Vagina (tissue), 2 donors: ENCODE data around the gene STOX2. TPM values are rescaled to one million over a fixed set of nuclear protein-coding genes. Genes with fewer than 3 reads are reported as not detected.
A peak's percentile ranks its signal among the peaks of the same experiment; 100 is the strongest.

Source experiments
- DNase-seq, 2 donors: peaks; one replicate each; pipeline ENCODE4 v3.0.0-alpha.2; 2017; ENCODE audit errors: extremely low spot score in 2 of 2
- H3K27ac ChIP-seq: fragments of 200-600 bp; sonication (generic); one replicate; pipeline ENCODE4 v1.5.1; 2019
- H3K27me3 ChIP-seq: fragments of 200-600 bp; sonication (generic); one replicate; pipeline ENCODE4 v1.5.1; 2019
- H3K36me3 ChIP-seq, 2 donors: fragments of 200-600 bp; sonication (generic); one replicate each; pipeline ENCODE4 v1.5.1; 2017 to 2019
- H3K4me1 ChIP-seq: fragments of 200-600 bp; sonication (generic); one replicate; pipeline ENCODE4 v1.5.1; 2019
- H3K4me3 ChIP-seq, 2 donors: fragments of 200-600 bp; sonication (generic); 1 replicate in 1 of 2; 2 replicates in 1 of 2; pipeline ENCODE4 v1.5.1; 2016 to 2019
- H3K9me3 ChIP-seq: fragments of 200-600 bp; sonication (generic); one replicate; pipeline ENCODE4 v1.5.1; 2019
- POLR2A ChIP-seq, 2 donors: fragments of 450-650 bp; IDR thresholded peaks; one replicate each; pipeline ENCODE4 v1.6.1; 2017; ENCODE audit warnings: antibody characterized with exemption in 2 of 2, mild to moderate bottlenecking in 2 of 2, moderate library complexity in 2 of 2
- POLR2AphosphoS5 ChIP-seq, 2 donors: sonication (generic); formaldehyde crosslinking; IDR thresholded peaks; one replicate each; pipeline ENCODE4 v1.9.0; 2017; ENCODE audit warnings: antibody characterized with exemption in 2 of 2, mild to moderate bottlenecking in 2 of 2, low read depth in 1 of 2; ENCODE audit not compliant: insufficient read depth in 1 of 2
- intact Hi-C: fragments of 100-400 bp; cut with DNase I; formaldehyde crosslinking; loops from one replicate; pipeline ENCODE4 v1.15.1; 2023
- total RNA-seq: library from RNA; depleted of rRNA; stranded (reverse); fragments of >200 nt; gene quantifications from one replicate; pipeline ENCODE4 v1.2.3, GENCODE V29; 2016
- TF ChIP-seq, protein P1 (sequence below), 3 experiments: fragments of 450-650 bp in 2 of 3; fragments of 200-600 bp in 1 of 3; sonication (generic) in 1 of 3; IDR thresholded peaks; one replicate each; pipeline ENCODE4 v1.5.1; 2017 to 2019; ENCODE audit warnings: antibody characterized with exemption in 3 of 3, mild to moderate bottlenecking in 2 of 3, moderate library complexity in 2 of 3

The STOX2 gene, protein sequence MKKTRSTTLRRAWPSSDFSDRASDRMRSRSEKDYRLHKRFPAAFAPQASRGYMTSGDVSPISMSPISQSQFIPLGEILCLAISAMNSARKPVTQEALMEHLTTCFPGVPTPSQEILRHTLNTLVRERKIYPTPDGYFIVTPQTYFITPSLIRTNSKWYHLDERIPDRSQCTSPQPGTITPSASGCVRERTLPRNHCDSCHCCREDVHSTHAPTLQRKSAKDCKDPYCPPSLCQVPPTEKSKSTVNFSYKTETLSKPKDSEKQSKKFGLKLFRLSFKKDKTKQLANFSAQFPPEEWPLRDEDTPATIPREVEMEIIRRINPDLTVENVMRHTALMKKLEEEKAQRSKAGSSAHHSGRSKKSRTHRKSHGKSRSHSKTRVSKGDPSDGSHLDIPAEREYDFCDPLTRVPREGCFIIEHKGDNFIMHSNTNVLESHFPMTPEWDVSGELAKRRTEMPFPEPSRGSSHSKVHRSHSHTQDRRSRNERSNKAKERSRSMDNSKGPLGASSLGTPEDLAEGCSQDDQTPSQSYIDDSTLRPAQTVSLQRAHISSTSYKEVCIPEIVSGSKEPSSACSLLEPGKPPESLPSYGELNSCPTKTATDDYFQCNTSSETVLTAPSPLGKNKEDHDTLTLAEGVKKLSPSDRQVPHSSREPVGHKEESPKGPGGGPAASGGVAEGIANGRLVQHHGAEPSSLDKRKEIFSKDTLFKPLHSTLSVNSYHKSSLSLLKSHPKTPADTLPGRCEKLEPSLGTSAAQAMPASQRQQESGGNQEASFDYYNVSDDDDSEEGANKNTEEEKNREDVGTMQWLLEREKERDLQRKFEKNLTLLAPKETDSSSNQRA (N-terminal part only)
- 11.5 TPM for total RNA-seq

DNA sequence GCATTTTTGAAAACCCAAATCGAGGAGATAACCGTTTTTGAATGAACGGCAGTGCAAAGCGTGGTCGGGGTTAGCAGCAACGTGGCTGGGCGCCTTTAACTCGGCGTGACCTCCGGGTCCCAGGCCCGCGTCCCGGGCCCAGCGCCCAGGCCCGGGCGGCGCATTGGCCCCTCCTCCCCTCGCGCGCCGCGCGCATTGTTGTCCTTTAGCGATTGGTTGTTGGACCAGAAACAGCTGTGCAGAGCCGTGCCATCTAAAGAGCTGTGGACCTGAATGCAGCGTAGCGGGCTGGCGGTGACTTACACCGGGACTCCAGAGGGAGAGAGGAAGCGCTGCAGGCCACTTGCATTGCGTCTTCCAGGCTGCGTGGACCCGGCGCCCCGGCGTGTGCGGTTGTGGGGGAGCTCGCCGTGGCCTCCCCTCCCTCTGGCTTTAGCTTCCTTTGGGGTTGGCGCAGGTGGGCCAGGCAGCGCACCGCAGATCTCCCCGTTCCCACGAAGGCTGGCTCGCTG is at the start of gene STOX2:
TSS of gene STOX2 (plus strand) at position 227 of the 512 bp plus-strand sequence. CDS start 1,484 bp downstream, outside the sequence.
- Histone ChIP-seq H3K36me3 (no peaks in the 10 kb centered on the region), H3K9me3 (no peaks in the 10 kb centered on the region), H3K4me1 (peaks cover 25% of the 10 kb centered on the region), H3K27me3 (no peaks in the 10 kb centered on the region), H3K27ac (peak within 1 kb of the TSS; percentile 52), H3K4me3 (peak within 1 kb of the TSS; percentile 58 to 73)
- intact Hi-C loops: no loop called here
- peak in 1 of 2 donors; percentile 84 for DNase-seq
- TF ChIP-seq POLR2A (IDR thresholded peaks at IDR 0.05) (no peak), POLR2AphosphoS5 (IDR thresholded peaks at IDR 0.05; ENCODE audit: insufficient read depth in 1 of 2, low read depth in 1 of 2) (peak in 1 of 2 donors; percentile 42)
- TF ChIP-seq, protein P1, sequence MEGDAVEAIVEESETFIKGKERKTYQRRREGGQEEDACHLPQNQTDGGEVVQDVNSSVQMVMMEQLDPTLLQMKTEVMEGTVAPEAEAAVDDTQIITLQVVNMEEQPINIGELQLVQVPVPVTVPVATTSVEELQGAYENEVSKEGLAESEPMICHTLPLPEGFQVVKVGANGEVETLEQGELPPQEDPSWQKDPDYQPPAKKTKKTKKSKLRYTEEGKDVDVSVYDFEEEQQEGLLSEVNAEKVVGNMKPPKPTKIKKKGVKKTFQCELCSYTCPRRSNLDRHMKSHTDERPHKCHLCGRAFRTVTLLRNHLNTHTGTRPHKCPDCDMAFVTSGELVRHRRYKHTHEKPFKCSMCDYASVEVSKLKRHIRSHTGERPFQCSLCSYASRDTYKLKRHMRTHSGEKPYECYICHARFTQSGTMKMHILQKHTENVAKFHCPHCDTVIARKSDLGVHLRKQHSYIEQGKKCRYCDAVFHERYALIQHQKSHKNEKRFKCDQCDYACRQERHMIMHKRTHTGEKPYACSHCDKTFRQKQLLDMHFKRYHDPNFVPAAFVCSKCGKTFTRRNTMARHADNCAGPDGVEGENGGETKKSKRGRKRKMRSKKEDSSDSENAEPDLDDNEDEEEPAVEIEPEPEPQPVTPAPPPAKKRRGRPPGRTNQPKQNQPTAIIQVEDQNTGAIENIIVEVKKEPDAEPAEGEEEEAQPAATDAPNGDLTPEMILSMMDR (IDR thresholded peaks at IDR 0.05): no peak

DNA sequence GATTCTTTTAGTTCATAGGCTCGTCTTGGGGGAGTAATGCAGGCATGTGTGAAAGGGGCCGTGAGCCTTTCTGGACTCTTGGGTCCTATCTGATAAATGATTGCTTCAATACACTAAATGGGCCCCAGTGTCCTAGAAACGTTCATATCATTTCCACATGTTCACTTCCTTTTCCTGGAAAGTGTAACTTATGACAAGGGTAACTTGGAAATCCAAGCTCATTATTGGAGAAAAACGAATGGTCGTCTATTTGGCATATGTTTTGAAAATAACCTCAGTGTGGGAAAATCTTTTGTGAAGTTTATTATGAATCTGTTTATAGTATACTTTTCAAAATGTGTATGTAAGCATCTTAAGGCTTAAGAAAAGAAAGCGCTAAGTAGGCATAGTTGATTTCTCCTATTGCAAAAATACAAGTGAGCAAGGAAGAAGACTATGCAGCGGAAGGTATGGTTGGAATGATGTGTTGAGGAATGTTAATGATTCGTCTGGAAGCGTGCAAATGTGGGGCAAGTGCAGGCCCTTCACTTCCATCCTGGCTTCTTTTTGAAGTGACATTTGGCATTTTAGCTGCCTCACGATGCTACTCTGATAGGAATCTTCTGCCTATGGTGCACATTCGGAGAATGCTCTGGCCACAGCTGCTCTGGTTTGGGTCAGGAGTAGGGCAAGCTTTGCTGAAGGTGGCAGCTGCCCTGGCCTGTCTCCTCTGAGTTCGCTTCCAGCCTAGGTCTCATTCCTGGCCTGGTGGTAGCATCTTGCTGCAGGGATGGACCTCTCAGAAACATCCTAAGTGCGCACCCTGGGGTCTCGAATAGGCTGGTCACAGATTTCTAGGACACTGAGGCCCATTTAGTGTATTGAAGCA is 49.5 kb upstream of the STOX2 start:
- no peak for DNase-seq
- no peak for TF ChIP-seq POLR2AphosphoS5 (IDR thresholded peaks at IDR 0.05; ENCODE audit: insufficient read depth in 1 of 2, low read depth in 1 of 2)
- TF ChIP-seq, protein P1 (IDR thresholded peaks at IDR 0.05): no peak
- TF ChIP-seq POLR2A (IDR thresholded peaks at IDR 0.05): no peak
- H3K27ac ChIP-seq: no peak overlapping the region
- H3K9me3 ChIP-seq: no peaks in the 10 kb centered on the region
- intact Hi-C loops: no loop called here
- no peaks in the 10 kb centered on the region for H3K27me3 ChIP-seq
- H3K36me3 ChIP-seq: no peaks in the 10 kb centered on the region
- no peaks in the 10 kb centered on the region for H3K4me1 ChIP-seq
- no peak overlapping the region for H3K4me3 ChIP-seq

DNA sequence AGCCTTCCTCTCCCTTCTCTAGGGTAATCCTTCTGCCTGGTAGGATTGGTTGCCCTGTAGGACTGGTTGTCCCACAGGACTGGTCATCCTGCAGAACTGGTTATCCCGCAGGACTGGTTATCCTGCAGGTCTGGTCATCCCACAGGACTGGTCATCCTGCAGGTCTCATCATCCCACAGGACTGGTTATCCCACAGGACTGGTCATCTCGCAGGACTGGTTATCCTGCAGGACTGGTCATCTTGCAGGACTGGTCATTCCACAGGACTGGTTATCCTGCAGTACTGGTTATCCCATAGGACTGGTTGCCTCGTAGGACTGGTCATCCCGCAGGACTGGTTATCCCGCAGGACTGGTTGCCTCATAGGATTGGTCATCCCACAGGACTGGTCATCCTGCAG is 48.1 kb upstream of the STOX2 start:
- H3K36me3 ChIP-seq: no peaks in the 10 kb centered on the region
- intact Hi-C loops: no loop called here
- DNase-seq: no peak
- no peaks in the 10 kb centered on the region for H3K4me1 ChIP-seq
- no peak overlapping the region for H3K4me3 ChIP-seq
- no peaks in the 10 kb centered on the region for H3K9me3 ChIP-seq
- TF ChIP-seq POLR2AphosphoS5 (IDR thresholded peaks at IDR 0.05; ENCODE audit: insufficient read depth in 1 of 2, low read depth in 1 of 2) (no peak), POLR2A (IDR thresholded peaks at IDR 0.05) (no peak)
- TF ChIP-seq, protein P1 (IDR thresholded peaks at IDR 0.05): no peak
- no peaks in the 10 kb centered on the region for H3K27me3 ChIP-seq
- no peak overlapping the region for H3K27ac ChIP-seq

DNA sequence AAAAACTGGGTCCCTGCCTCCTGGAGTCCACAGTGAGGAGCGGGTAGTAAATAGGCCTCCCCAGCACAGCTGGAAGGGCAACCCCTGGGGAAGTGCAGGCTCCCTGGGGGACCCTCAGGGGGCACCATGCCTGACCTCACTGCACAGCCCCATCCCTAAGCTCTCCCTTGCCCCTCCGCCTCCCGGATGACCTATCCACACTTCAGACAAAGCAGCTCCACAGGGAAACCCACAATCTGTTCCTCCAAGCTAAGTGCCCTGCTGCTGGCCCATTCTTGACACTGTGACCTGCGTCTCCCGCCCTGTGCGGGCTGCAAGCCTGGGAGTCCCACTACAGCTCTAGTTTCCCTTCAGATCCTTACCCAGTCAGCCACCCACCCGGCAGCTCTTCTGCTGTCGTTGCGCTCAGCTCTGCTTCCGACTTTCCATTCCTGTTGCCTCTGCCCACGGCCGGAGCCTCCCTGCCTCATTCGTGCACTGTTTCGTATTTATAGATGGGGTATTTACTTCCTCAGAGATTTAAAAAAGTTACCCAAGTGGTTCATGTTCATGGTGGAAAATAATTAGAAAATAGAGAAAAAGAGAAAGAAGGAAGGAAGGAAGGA is 47.0 kb upstream of the STOX2 start:
- Histone ChIP-seq H3K27ac (no peak overlapping the region), H3K4me3 (no peak overlapping the region), H3K27me3 (no peaks in the 10 kb centered on the region), H3K4me1 (no peaks in the 10 kb centered on the region), H3K9me3 (no peaks in the 10 kb centered on the region), H3K36me3 (no peaks in the 10 kb centered on the region)
- intact Hi-C loops: no loop called here
- DNase-seq: no peak
- no peak for TF ChIP-seq POLR2AphosphoS5 (IDR thresholded peaks at IDR 0.05; ENCODE audit: insufficient read depth in 1 of 2, low read depth in 1 of 2)
- TF ChIP-seq, protein P1 (IDR thresholded peaks at IDR 0.05): no peak
- TF ChIP-seq POLR2A (IDR thresholded peaks at IDR 0.05): no peak
